Hypothalamus (tissue), 51 donors: ENCODE data around the gene PPP1R18.
"Not testable (repeated sequence)": the region's sequence is repeated elsewhere in the genome, so short reads cannot be mapped to it uniquely, and the experiment has no call there.

Source experiments
- DNase-seq, 51 donors: peaks; one replicate each; lab custom pipeline; 2025; lab: John Stamatoyannopoulos, UW

Gene PPP1R18

DNA sequence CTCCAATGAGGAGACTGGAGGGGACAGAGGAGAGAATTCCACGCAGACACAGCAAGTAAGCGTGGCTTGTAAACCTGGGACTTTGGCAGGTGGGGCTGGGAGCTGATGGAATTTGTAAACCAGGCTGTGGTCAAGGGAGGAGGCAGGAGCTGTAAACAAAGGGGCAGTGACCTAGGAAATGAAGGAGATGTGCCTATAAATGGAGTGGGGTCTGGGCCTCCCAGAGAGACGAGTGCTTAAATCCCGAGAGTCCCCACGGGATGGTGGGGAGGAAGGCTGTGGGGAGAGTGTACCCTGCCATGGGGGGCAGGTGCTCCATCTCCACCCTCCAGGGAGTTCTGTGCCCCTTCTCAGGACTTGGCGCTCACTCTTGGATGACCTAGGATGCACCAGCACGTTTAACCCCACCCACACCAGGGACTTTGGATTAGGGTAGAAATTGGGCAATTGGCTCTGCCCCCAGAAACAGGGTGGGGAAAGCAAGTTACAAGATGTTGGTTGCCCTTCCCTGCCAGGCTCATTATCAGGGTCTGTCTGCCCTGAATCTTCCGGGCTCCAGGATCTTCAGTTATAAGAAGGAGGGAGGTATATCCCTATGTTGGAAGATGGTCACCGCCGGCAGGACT is 9.7 kb downstream of the PPP1R18 start:
- no peak for DNase-seq

- peak; percentile 32 to 93 (median 81) for DNase-seq
Measured at GRCh38 chr6:30672445-30673253, 13.8 kb downstream of the PPP1R18 start, which contains the start of gene DHX16. Gene DHX16 (minus strand): TSS chr6:30673006. CDS start chr6:30672841, 165 bp downstream.

GRCh38 chr6:30670760-30671527 is 15.5 kb downstream of the PPP1R18 start:
- no peak for DNase-seq

DNA sequence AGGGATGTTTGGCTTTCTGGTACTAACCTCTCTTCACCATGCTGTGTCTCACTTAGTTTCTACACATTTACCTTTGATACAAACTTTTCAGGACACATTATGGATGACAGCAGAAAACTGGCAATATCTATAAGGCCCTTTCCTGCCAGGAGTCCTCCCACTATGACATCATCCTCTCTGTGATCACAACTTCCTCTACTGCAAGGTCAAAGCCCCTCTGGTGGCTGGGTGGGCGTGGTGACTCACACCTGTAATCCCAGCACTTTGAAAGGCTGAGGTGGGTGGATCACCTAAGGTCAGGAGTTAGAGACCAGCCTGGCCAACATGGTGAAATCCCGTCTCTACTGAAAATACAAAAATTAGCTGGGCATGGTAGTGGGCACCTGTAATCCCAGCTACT is 20.1 kb downstream of the PPP1R18 start:
- not testable (repeated sequence) for DNase-seq

DNA sequence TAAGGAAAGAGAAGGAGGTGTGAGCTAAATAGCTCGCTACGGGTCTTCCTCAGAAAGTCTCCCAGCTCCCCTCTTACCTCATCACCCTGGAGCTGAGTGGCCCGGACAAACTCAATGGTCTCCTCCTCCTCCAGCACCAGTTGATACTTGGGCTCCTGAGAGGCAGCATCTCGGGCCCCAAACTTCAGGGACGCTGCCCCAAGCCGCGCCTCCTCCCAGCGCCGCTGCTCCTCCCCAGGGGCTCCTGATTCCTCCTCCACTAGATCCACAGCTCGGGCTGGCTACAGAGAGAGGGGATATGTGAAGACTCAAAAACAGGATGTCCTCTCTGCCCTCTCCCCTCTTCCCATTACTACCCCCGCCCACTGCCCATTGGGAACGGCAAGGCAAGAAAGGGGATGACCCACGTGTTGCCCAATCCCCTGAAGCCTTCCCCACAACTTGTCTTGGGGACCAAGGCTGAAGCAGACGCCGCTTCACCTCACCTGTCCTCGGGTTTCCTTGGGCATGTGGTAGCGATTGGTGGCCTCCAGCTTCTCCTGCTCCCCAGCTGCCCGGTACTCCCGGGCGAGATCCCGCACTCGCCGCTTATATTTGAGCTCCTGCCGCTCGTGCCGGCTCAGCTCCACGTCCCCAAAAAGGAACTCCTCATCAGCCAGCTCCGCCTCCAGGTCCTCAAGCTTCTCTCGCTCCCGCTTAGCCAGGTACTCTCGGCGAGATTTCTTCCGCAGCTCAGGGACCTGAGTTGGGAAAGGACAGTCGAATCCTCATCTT is 21.3 kb downstream of the PPP1R18 start:
- no peak for DNase-seq

DNA sequence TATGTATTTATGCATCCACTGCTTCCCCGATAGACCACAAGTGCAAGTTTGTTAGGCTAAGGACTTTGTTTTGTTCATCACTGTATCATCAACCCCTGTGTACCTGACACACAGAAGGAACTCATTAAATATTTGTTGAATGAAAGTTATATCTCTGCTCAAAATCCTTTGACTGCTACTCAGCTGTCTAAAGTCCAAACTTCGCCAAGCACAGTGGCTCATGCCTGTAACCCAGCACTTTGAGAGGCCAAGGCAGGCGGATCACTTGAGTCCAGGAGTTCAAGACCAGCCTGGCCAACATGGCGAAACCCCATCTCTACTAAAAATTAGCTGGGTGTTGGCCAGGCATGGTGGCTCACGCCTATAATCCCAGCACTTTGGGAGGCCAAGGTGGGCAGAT is 28.5 kb downstream of the PPP1R18 start:
- DNase-seq = not testable (repeated sequence)

DNA sequence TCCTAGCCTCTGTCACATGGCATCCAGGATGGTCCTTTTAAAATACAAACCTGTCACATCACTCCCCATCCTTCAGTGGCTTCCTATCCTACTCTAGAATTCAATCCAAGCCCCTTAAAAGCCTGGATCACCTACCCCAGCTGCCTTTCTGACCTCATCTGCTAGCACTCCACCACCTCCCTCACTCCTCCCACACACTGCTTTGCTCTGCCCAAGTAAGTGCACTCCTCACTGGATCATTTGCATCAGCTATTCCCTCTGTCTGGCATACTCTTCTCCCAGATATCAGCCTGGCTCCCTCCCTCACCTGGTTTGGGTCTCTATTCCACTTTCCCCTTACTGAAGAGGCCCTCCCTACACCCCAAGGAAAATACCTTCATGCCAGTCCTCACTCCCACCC is 29.0 kb downstream of the PPP1R18 start:
- DNase-seq = no peak

- peak in 2 of 51 donors; percentile 4 to 11 for DNase-seq
Measured at GRCh38 chr6:30656513-30656912, 29.9 kb downstream of the PPP1R18 start.

- no peak for DNase-seq
Measured at GRCh38 chr6:30655743-30656094, 30.7 kb downstream of the PPP1R18 start.

GRCh38 chr6:30654798-30655742 is 31.4 kb downstream of the PPP1R18 start:
- no peak for DNase-seq

- DNase-seq = no peak
Measured at GRCh38 chr6:30651143-30651542, 35.3 kb downstream of the PPP1R18 start.

GRCh38 chr6:30647242-30648116 is 39.0 kb downstream of the PPP1R18 start:
- DNase-seq = peak in 50 of 51 donors; percentile 29 to 95 (median 72)

GRCh38 chr6:30646450-30647241 is 39.8 kb downstream of the PPP1R18 start, which contains the start of gene C6orf136:
Gene C6orf136 (plus strand): TSS chr6:30647133. CDS start chr6:30647232, 99 bp downstream.
- peak; percentile 68 to 96 (median 88) for DNase-seq

DNA sequence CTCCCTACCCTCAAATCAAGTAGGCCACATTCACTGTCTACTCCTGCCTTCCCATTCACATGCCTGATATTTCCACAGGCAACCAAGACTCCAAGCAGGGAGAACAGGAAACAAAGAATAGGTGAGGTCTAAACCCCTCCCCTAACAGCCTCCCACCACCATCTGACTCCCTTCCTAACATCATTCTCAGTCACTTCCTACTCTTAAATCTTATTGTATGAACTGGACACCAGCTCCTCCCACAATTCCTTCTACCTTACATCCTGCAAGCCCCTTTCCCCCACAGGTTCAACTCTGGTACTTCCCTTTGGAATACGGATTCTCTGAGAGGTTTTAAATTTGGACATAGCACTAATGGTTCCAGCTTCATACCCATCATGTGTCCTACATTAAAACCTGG is 40.5 kb downstream of the PPP1R18 start:
- DNase-seq = no peak

- no peak for DNase-seq
Measured at GRCh38 chr6:30644769-30645168, 41.7 kb downstream of the PPP1R18 start.

- no peak for DNase-seq
Measured at GRCh38 chr6:30643656-30644055, 42.8 kb downstream of the PPP1R18 start.

DNA sequence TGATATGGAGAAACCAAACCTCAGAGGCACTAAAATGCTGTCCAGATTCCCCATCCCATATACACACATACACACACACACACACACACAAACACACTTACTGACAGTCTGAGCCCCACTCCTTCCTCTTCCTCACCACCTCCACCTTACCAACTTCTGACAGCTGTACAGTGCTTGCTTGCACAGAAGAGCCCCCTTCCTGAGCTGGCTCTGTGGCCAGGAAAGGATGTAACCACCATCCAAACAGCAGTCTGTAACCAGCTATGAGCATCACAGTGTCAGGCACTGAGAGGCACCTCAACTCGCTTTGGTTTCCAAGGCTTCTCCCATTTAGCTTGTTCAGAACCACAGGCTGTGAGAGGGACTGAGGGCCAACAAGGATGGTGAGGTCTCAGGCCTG is 45.4 kb downstream of the PPP1R18 start:
- no peak for DNase-seq
